T1000 (cell line): ENCODE measurements around the gene TLE4.
A peak's percentile ranks its signal among the peaks of the same experiment; 100 is the strongest.

Experiments used
- DNase-seq: peaks from one replicate; lab custom pipeline; 2025; ENCODE audit warnings: mixed read lengths; lab: John Stamatoyannopoulos, UW

The TLE4 gene

DNA sequence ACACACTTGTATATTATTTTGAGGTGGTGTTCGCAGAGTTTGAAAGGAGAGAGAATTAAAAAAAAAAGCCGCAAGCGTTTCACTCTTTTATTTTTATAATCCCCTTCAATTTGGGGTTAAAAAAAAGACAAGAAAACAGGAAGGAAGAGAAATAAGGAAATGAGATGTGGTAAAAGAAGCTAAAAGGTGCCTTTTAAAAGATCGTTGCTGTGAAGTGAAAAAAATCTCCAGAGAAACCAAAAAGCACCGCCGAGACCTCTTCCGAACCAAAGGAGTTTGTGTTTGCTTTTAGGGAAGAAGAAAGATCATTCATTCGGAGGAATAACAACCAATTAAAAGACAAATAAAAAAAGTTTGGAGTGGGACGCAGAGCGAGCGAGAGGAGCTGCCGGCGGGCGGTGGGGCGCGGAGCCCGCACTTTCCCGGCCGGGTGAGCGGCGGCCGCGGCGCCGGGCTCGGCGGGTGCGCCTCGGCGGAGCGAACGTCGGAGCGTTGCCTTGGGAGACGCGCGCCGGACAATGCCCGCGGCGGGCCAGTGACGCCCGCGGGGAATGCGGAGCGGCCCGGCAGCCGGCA lies 355 bp downstream of the TLE4 start:
- no peak for DNase-seq

DNA sequence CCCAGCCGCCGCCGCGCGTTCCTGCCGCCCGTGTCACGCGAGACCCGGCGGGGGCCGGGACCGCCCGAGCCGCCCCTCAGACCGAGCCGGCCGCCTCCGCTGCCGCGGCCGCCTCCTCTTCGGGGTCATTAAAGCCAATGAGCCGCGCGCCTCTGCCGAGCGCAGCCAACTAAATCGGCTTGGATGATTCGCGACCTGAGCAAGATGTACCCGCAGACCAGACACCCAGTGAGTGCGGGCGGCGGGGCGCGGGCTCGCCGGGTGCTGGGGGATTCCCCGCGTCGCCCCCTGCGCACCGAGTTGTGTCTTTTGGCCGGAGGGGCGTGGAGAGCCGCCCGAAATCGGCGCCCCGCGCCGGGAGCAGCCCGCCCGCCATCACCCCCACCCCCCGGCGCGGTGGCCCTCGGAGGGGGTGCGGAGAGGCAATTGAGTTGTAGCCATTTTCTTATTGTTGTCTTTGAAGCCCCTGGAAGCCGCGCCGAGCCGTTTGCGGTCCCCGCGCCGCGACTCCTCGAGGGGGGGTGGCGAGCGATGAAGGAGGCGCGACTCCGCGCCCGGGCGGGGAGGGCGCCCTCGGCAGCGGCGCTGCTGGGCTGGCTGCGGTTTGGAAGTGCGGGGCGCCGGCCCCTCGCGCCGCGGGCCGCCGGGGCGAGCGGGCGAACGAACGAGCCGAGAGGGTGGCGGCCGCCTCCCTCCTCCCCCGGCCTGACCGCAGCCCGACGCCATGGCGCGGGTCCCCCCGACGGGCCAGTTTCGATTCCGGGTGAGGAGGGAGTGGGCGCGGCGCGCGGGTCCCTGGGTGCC lies 1.0 kb downstream of the TLE4 start:
- DNase-seq = no peak

DNA sequence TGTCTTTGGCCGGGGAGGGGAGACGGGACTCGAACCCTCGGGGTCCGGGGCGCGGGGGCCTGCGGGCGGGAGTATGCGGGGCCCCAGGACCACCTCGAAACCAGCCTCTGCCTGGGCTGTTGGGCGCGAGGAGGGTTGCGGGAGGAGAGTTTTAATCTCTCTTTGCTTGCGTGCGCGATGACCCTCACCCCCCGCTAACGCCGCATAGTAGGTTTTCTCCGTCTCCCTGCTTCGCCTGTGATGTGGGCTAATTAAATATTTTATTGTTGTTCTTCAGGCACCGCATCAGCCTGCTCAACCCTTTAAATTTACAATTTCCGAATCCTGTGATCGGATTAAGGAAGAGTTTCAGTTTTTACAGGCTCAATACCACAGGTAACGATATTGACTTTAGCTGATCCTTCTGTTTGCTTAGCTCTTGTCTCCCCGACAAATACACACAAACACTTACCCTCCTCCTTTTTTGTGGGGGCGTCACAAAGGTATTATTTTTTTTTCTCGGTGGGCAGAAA lies 1.7 kb downstream of the TLE4 start:
- DNase-seq = no peak

DNA sequence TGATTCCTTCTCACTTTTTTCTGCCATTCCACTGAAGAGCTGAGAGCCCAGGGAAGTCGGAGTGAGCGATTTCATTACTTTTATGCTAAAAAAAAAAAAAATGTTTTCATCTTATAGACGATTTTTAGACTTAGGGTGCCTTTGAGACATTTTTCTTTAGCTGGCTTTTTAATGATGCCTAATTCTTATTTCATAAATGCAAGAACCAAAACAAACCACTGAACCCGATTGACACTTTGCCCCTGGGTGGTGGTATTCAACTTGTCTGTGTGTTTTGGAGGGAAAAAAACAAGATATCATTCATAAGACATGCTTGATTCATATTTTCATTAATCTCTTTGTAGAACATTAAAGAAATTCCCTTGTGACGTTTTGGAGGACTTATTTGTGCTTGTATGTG lies 2.4 kb downstream of the TLE4 start:
- no peak for DNase-seq

DNA sequence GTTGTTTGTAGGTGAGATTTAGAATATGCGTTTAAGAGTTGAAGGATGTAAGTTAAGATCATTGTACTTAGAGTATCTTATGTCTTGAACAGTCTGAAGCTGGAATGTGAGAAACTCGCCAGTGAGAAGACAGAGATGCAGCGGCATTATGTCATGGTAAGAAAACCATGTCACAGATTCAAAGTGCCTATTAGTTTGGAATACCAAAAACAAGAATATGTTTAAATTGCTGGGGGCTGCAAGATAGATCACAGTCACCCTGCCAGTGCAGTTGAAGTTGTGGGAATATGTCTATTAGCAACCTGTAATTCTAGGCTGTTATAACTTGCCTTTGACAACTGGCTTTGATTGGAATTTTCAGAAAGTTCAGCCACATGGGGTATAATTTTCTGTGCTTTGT lies 3.0 kb downstream of the TLE4 start:
- DNase-seq = no peak

DNA sequence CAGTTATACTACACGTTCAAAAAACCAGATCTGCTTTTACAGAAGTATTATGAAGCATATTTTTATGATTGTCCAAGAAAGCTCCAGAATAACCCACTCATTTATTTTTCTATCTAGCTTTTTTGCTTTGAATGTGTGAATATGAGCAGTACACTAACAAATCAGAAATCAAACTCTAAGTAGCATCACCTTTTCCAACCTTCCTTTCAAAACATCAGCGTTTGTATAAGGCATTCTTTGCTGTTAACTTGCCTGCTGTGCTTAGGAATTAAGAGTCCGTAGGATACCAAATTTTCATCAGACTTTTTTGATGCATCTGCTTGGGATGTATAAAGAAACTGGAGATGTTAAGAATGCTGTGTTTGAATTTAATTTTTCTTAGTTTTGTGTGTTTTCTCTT lies 3.8 kb downstream of the TLE4 start:
- DNase-seq = no peak

DNA sequence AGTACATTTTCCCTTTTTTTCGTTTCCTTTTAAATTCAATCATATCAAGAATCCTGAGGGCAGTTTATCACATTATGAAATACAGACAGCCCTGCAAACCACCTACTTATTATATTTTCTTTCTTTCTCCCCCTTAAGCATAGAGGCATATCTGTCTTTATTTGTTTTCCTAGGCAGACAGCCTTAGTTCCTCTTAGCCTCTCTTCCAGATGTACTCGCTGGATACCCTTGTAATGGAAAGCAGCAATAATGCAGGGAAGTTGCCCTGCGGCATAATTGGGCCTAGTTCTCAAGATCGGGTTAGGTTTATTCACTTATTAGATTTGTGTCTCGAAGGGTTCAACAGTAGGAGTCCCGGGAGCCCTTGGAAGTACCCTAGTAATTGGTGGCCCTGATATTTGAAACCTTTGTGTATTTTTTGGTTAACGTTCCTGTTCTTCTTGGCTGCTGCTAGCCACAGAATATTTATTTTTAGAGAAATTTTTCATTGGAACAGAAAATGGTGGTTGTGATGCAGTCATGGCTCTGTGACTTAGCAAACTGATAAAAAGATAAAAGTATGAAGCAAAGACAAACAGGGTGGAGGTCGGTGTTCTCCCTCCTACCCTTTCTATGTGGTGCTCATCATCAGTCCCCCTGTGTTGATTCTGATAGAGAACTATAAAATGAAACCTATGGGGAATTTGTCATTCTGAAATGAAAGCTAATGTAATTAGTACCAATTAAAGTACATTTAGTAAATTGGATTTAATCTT lies 6.4 kb downstream of the TLE4 start:
- no peak for DNase-seq

DNA sequence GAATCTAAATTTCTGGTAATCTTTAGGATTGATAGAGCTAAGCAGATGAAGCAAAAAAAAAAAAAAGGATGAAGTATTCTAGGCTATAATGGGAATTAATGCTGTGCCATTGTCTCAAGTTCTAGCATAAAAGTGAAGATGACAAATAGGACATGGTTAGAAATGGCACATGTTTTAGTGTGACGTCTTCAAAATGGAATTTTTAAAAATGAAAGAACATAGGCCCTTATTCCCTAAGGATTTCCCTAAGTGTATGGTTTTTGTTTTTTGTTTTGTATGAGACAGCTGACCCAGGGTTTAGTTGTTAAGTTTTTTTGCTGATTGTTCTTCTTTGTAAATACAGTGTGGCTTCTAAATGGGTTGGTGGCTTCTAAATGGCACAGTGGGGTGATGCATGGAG lies 7.1 kb downstream of the TLE4 start:
- no peak for DNase-seq

DNA sequence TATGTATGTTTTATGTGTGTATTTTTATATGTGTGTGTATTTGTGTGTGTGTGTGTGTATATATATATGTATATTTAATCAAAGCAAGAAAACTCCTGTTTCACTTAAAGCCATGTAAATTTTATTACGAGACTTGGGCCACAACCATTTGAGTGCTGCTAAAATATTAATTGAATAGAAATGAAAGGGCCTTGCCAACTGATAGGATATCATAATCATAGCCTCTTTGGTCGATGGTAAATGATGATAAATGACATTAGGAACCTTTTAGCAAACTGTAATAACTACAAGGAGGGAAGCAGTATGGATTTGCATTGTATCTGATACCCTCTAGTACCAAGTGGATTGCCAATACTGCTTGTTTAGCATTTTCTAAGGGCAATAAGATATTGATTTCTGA lies 7.9 kb downstream of the TLE4 start:
- DNase-seq = no peak

DNA sequence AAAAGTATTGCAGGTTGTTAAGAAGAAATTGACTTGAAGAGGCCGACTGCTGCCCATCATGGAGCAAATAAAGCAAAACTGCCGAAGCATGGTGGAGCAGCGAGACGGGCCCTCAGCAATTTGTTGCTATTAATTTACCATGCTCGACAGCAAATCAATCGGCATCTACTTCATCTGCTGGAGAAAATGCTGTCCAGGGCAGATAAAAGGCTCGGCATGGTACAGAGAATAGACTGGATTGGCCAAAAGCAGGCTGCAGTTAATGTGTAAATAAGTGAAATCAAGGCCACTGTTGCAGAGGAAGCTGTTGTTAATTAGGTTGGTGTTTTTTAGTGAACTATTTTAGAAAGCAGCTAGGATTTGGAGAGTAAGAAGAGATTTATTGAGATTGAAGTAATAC lies 8.3 kb downstream of the TLE4 start:
- DNase-seq = no peak

DNA sequence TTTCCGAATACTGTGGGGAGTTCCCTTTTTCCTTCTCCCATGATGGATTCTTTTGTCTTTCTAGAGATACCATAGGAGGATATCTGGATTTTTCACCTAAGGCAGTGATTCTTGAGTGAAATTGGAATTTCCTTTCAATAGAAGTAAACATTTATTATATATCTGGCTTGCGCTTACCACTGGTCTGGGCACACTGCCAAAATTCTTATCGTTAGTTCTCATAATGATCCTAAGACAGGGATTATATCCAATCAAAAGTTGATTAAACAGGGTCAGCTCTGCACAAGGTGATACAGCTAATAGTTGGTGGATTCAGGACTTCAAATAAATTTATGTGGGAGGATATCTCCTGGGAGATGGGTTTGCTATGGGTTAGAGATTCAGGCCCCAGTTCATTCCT lies 9.6 kb downstream of the TLE4 start:
- no peak for DNase-seq

DNA sequence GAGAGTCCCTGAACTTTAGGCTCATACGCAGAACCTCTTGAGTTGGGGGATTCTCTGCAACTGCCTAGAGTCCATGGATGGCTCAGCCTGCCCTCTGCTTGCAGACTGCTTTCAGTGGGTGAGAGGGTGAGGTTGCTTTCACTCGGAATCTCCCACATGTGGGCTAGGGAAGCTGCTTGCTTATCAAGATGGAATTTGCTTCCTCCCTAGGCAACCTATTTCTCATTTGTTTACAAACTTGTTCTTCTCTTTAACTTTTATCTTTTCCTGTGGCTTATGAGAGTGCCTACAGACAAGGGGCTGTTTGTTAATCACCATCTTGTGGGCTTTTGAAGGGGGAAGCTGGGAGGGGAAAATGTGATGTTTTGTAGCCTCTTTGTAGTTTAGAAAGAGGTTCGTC lies 10.0 kb downstream of the TLE4 start:
- peak; percentile 12 for DNase-seq

DNA sequence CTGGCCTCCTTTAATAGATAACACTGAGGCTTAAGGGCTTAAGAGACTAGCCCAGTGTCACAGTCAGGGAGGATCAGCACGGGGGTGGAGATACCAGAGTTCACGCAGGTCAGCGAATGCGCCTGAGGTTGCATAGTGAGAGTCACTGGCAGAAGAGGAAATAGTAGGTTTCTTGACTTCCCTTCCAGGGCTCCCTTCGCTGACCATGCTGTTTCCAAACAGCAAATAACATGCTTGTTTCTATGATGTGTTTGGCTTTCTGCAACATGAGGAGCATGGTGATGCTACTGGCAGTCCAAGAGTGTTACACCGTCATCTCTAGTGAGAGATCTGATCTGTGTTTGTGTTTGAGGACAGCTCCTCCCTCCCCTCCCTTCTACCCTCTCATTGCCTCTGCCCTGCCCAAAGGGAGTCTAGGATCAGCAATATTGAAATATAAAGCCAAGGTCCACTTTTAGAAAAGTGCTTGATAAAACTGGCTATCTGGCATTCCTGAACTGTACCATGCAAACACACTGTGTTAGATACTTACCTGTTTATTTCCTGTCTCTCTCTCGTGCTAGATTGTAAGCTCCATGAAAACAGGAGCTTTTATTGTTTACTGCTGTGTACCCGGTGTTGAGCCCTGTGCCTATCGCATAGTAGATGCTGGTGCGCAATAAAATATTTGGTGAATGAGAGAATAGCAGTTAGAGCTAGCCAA lies 12.3 kb downstream of the TLE4 start:
- no peak for DNase-seq

DNA sequence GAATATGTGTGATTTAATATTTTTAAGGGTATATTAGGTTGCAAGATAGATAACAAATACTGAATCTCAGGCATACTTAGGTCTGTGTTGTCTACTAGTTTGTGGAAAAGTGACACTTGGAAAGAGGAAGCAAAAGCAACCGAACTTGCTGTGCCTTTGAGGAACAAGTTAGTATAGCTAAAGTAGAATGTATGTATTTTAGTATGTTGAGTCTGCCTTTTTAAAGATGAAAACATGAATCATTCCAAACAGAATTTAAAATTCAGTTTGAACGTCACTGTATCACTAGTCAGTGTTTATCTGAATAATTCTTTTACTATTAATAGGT lies 12.9 kb downstream of the TLE4 start:
- DNase-seq = no peak

DNA sequence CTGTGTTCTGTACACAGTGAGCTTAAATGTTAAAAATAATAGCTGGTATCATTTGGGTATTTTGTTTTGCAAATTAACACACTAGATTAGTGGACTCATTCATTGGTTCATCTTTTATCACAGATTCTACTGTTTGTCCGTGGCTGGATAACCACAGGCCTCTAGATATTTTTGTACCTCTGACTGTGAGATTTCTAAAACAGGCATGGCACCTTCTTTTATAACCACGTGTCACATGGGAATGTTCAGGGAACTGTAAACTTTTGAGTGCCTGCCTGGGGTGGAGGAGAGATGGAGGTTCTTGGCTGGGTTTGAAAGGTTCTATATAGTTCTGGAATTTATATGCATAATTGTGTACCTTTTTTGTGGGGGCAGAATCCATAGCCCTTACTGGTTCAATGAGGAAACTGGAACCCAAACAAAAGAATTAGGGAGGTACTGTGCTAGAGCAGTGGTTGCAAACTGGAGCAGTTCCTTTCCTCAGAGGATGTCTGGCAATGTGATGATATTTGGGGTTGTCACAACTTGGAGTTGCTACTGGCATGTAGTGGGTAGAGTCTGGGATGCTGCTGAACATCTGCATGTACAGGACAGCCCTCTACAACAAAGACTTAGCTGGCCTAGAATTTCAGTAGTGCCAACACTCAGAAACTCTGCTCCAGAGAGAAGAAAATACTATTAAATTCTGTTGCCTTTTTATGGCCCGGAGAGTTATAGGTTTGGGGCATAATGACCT lies 16.9 kb downstream of the TLE4 start:
- no peak for DNase-seq

DNA sequence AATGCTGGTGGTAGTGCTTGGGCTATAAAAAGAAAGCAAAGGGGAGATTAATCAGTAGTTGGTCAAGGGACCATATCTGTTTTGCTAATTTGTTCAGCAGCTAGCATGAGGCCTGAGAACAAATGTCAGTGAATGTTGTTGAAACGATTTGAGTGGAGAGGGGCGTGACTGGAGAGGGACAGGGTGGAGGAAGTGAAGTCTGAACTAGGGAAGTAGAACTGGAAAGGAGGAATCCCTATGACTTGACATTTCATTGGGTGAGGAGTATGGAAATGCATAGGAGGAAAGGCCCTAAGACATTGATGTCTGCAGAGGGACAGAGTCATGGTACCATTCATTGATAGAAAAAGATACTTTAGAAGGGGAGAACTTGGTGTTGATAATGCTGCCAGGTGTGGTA lies 19.7 kb downstream of the TLE4 start:
- DNase-seq = no peak

DNA sequence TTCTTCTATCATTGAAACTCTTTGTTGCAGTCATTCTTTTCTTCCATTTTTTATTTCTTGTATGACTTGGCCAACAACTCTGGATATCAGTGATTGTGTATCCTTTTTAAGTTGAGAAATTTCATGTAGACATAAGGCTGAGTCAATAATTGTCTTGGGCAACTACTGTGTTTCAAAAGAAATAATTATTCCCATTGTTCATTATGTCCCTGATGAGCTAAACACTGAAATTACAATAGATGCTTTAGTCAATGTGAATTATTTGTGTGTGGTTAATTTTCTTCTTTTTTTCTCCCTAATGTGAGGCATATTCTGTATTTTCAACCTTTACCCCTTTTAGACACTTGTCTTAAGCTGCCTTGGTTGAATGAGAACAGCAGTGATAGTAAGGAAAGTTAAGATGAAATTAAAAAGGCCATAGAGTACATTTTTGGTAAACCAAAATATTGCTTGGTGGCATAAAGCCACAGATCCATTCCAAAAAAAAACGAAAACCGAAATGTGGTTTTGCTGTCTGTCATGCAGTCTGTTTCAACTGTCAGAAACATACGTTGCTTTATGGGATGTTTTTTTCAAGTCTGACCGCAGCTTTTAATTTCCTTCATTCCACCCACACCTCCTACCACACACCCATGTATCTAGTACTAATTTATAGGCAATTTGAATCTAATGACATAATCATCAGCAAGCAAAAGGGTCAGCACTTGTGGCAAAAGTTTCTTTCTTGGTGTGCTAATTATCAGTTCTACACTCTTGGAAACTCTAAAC lies 21.1 kb downstream of the TLE4 start:
- DNase-seq = no peak

DNA sequence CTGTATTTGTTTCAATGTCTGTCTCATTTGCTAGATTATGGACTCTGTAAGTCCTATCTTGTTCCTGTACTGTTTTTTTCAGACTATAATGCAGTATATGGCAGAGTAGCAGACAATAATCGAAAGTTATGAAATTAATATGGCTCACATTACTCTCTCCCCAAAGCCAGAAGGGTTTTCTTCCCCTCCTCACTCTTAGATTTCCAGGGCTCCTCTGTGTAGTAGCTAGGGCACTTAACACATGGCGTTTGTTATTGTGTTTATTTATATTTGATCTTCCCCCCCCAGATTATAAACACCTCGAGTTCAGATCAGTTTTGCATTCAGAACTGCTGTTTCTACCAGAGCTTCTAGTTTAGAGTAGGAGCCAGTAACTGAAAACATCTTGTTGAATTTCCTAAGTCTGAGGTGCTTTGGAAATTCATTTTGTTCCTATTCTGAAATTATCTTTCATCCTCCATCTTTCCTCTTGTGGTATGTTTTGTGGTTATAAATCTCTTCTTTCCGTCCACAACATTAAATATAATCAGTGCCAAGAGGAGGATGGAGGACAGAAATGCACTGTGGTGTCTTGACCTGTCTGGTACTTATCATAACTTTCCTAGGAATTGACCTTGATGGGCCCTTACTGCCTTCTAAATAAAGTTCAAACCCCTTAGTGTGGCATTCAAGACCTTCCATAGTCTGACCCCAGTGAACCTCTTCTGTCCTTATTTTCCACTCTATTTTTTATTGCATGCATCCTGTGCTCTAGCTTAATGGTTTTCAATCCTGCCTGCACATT lies 27.0 kb downstream of the TLE4 start:
- DNase-seq = no peak

DNA sequence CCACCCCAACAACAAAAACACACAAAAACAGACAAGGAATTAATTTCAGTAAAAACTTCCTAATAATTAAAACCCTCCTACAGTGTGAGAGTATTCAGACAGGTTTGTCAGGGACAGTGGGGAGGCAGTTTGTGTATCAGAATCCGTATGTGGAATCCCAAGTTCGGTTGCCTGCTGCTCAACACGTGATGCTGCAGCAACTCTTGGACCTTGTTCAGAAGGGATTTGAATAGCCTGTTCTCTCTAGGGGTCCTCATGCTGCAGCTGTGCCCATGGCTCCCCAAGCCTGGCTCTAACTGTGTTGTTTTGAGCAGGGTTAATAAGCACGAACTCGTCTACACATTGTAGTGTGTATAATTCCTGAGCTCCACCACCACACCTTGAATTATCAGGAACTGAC lies 28.7 kb downstream of the TLE4 start:
- no peak for DNase-seq

DNA sequence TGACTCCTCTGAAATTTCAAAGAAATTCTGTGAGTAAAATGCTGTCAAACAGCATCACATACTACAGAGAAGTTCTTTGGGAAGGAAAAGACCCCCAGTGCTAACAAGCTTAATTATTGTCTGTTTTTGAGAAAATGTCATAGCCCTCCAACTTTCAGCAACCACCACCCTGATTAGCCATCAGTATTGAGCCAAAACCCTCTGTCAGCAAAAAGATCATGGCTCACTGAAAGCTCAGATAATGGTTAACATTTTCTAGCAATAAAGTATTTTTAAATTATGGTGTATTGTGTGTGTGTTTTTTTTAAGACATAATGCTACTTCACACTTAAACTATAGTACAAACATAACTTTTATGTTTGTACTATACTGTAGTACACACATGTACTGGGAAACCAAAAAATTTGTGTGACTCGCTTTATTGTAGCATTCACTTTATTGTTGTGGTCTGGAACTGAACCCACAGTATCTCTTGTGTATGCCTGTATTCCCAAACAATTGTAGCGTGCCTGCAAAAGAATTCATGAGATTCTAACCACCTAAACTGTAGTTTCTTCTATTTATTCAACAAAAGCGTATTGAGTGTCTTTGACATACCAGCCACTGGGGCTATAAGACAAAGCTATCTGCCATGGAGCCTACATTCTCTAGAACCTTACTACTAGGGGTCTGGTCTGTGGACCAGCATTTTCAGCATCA lies 31.6 kb downstream of the TLE4 start:
- no peak for DNase-seq
